A673 (cell line): ENCODE data around the gene TCEAL8. TPM values are rescaled to one million over a fixed set of nuclear protein-coding genes. Genes with fewer than 3 reads are reported as not detected.

Source experiments
- BruUV-seq: library from RNA; stranded (reverse); fragments of 400-500 nt; replicated peaks from 2 replicates; lab custom pipeline; 2021; lab: Mats Ljungman, UMichigan
- CTCF ChIA-PET: fragments of 300-600 bp; sonication (Branson Sonifier 250); formaldehyde crosslinking; loops from one replicate; lab custom pipeline; 2022; ENCODE audit warnings: antibody characterized with exemption; lab: Charles Lee
- POLR2A ChIA-PET: fragments of 300-600 bp; sonication (Branson Sonifier 250); formaldehyde crosslinking; loops from one replicate; lab custom pipeline; 2022; ENCODE audit warnings: antibody characterized with exemption; ENCODE audit not compliant: low non-redundant PET; lab: Charles Lee
- DNase-seq: peaks from one replicate; pipeline ENCODE4 v3.0.0-alpha.2; 2015; ENCODE audit warnings: low spot score
- H3K27ac ChIP-seq: fragments of 200-600 bp; sonication (generic); 2 replicates; pipeline ENCODE4 v1.5.1; 2016; ENCODE audit warnings: mixed run types, low read depth, mild to moderate bottlenecking, mixed read lengths, antibody characterized with exemption, low read length; ENCODE audit not compliant: poor library complexity, severe bottlenecking
- H3K27me3 ChIP-seq: fragments of 200-600 bp; sonication (generic); replicated peaks from 2 replicates; pipeline ENCODE4 v1.6.1; 2017; ENCODE audit warnings: mixed run types, low read depth, mild to moderate bottlenecking, mixed read lengths, antibody characterized with exemption, low read length; ENCODE audit not compliant: insufficient read depth, poor library complexity
- H3K36me3 ChIP-seq: fragments of 200-600 bp; sonication (generic); 2 replicates; pipeline ENCODE4 v1.6.1; 2016; ENCODE audit warnings: mixed run types, mild to moderate bottlenecking, mixed read lengths, antibody characterized with exemption, low read length; ENCODE audit not compliant: insufficient read depth, poor library complexity, severe bottlenecking
- H3K4me1 ChIP-seq: fragments of 200-600 bp; sonication (generic); 2 replicates; pipeline ENCODE4 v1.6.1; 2017; ENCODE audit warnings: mixed run types, mild to moderate bottlenecking, mixed read lengths, antibody characterized with exemption, low read length; ENCODE audit not compliant: insufficient read depth, poor library complexity, severe bottlenecking
- H3K4me3 ChIP-seq: fragments of 200-600 bp; sonication (generic); 2 replicates; pipeline ENCODE4 v1.5.1; 2016; ENCODE audit warnings: low read depth, mixed run types, mild to moderate bottlenecking, mixed read lengths, low read length; ENCODE audit not compliant: poor library complexity, severe bottlenecking
- H3K9me3 ChIP-seq: fragments of 200-600 bp; sonication (generic); 2 replicates; pipeline ENCODE4 v1.6.1; 2016; ENCODE audit warnings: mixed run types, low read depth, mild to moderate bottlenecking, mixed read lengths, antibody characterized with exemption, low read length; ENCODE audit not compliant: poor library complexity, severe bottlenecking
- EZH2 ChIP-seq: fragments of 200-600 bp; sonication (generic); IDR thresholded peaks from 2 replicates; pipeline ENCODE4 v1.6.1; 2017; ENCODE audit warnings: borderline replicate concordance, low read depth, mild to moderate bottlenecking, mixed read lengths, antibody characterized with exemption, low read length; ENCODE audit not compliant: poor library complexity, severe bottlenecking
- intact Hi-C: fragments of 100-400 bp; cut with micrococcal nuclease; formaldehyde crosslinking; loops from one replicate; pipeline ENCODE4 v1.10.0; 2022; ENCODE audit not compliant: unreplicated experiment
- total RNA-seq: library from RNA; stranded (reverse); gene quantifications from 2 replicates; pipeline ENCODE4 v1.2.3, GENCODE V29; 2021
- TF ChIP-seq, protein P1 (sequence below): fragments of 300-800, 200-600 bp; sonication (generic); conservative IDR thresholded peaks from 2 replicates; pipeline ENCODE4 v1.5.1; 2017; ENCODE audit warnings: low read depth, mild to moderate bottlenecking, antibody characterized with exemption, low read length, moderate library complexity, mixed read lengths

Gene TCEAL8
- total RNA-seq, 1 experiment from 2014 or later: 66.2 TPM

DNA sequence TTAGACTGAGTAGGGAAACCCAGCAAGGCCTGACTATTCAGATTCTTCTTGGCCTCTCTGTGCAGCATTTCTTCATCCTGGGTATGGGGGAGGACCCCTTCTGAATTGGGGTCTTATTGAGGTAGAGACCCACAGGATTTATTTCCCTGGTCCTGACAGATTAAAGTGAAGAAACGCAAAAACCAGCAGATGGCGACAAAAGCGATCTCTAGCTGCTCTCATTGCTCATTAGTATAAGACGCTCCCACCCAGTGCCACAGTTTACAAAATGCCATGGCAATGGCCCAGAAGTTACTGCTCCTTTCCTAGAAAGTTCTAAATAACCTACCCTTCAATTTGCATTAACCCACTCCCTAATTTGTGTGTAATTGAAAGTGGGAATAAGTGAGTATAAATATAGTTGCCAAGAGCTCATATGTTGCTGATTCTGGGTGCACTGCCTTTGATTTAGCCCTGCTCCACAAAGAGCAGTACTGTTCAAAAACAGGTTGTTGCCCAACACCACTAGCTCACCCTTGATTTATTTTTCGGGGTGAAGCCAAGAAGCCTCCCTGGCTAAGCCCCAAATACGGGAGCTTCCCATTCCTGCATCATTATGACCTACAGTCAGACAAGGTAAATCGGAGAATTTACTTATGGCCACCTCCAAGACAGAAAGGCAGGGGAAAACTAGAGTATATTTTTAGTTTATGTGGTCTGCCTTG, 43.8 kb downstream of the TCEAL8 start:
- Histone ChIP-seq H3K4me1 (no peaks in the 10 kb centered on the region), H3K27me3 (no peaks in the 10 kb centered on the region), H3K27ac (no peak overlapping the region), H3K4me3 (no peak overlapping the region), H3K36me3 (no peaks in the 10 kb centered on the region), H3K9me3 (no peaks in the 10 kb centered on the region)
- POLR2A ChIA-PET: no interaction called here
- CTCF ChIA-PET: interaction anchor here (1.0 to 1.1 kb wide), 2 partner anchors 38 to 253 kb away, joined by 3 to 12 read pairs; no protein-coding TSS in a partner anchor
- DNase-seq: peak; percentile 68
- no peak for TF ChIP-seq EZH2
- TF ChIP-seq, protein P1, sequence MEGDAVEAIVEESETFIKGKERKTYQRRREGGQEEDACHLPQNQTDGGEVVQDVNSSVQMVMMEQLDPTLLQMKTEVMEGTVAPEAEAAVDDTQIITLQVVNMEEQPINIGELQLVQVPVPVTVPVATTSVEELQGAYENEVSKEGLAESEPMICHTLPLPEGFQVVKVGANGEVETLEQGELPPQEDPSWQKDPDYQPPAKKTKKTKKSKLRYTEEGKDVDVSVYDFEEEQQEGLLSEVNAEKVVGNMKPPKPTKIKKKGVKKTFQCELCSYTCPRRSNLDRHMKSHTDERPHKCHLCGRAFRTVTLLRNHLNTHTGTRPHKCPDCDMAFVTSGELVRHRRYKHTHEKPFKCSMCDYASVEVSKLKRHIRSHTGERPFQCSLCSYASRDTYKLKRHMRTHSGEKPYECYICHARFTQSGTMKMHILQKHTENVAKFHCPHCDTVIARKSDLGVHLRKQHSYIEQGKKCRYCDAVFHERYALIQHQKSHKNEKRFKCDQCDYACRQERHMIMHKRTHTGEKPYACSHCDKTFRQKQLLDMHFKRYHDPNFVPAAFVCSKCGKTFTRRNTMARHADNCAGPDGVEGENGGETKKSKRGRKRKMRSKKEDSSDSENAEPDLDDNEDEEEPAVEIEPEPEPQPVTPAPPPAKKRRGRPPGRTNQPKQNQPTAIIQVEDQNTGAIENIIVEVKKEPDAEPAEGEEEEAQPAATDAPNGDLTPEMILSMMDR: peak; percentile 70
- intact Hi-C loops: loop anchor here (5.0 kb wide), 1 partner anchor 251 kb away; no protein-coding TSS in a partner anchor
- no TSS peak for BruUV-seq

DNA sequence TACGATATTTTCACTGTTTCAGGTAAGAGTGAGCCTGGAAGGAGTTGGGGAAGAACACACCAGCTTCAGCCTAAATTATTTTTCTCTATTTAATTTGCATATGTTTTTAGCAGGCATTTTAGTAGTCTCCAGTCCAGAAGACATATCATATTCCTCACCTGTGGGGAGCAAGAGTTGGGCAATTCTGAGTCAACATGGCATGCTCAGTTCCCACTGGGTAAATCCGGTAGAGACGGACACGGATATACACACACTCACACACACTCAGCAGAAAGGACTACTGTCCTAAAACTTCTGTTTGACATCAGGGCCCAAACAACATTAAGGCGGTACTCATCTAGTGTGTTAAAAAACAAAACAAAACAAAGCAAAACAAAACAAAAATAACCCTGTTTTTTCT, 44.9 kb downstream of the TCEAL8 start:
- Histone ChIP-seq H3K27me3 (no peaks in the 10 kb centered on the region), H3K27ac (no peak overlapping the region), H3K9me3 (no peaks in the 10 kb centered on the region), H3K4me1 (no peaks in the 10 kb centered on the region), H3K36me3 (no peaks in the 10 kb centered on the region), H3K4me3 (no peak overlapping the region)
- POLR2A ChIA-PET: no interaction called here
- no TSS peak for BruUV-seq
- CTCF ChIA-PET: interaction anchor here (0.5 kb wide), 1 partner anchor 156 kb away, joined by 8 read pairs; no protein-coding TSS in a partner anchor
- DNase-seq: no peak
- TF ChIP-seq, protein P1: no peak
- no peak for TF ChIP-seq EZH2
- intact Hi-C loops: loop anchor here (5.0 kb wide), 1 partner anchor 252 kb away; no protein-coding TSS in a partner anchor

Other genes starting within 250 kb of the TCEAL8 start
- gene BEX1, start 191.0 kb downstream of the TCEAL8 start, total RNA-seq: 104 and 105 TPM in 2 replicates
- 0.46 TPM in 1 of 2 replicates, not detected in the other for gene NXF3, start 162.0 kb downstream of the TCEAL8 start, total RNA-seq
- 65.4 and 67.7 TPM in 2 replicates for gene BEX4, start 40.0 kb downstream of the TCEAL8 start, total RNA-seq
- 0.26 and 0.58 TPM in 2 replicates for gene TCEAL5, start 21.6 kb upstream of the TCEAL8 start, total RNA-seq
- gene BEX2, start 55.8 kb upstream of the TCEAL8 start, total RNA-seq: 49.4 and 51.4 TPM in 2 replicates
- gene TCEAL7, start 75.1 kb upstream of the TCEAL8 start, total RNA-seq: not detected in 2 replicates
- 48.6 and 49.7 TPM in 2 replicates for gene TCEAL9, start 101.4 kb upstream of the TCEAL8 start, total RNA-seq
- 254 and 297 TPM in 2 replicates for gene BEX3, start 121.4 kb upstream of the TCEAL8 start, total RNA-seq